22Rv1 (cell line): ENCODE measurements around the gene P2RY14.

Source experiments
- H3K27ac ChIP-seq: fragments of 450-650 bp; 2 replicates; pipeline ENCODE4 v1.5.1; 2017
- ZFX ChIP-seq: fragments of 450-650 bp; IDR thresholded peaks from 2 replicates; pipeline ENCODE4 v1.6.1; 2017; ENCODE audit warnings: antibody characterized with exemption, borderline replicate concordance
- TF ChIP-seq, protein P1 (sequence below): fragments of 450-650 bp; IDR thresholded peaks from 2 replicates; pipeline ENCODE4 v1.5.1; 2017; ENCODE audit warnings: mild to moderate bottlenecking

P2RY14 gene

DNA sequence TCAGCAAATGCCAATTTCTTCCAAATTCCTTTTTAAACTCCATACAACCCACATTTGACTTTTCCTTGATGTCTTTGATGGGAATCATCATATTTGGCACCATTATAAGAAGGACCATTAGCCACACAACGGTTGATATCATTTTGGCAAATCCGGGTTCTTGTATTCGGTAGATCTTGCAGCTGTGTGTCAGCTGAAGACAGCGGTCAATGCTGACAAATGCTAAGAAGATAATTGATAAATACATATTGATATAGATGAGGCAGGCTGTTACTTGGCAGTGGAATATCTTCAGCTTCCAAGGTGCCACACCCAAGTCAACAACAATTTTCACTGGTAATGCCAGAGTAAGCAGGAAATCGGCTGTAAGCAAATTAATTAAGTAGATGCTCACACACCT, 79.5 kb downstream of the P2RY14 start:
- no peak for TF ChIP-seq ZFX
- TF ChIP-seq, protein P1, sequence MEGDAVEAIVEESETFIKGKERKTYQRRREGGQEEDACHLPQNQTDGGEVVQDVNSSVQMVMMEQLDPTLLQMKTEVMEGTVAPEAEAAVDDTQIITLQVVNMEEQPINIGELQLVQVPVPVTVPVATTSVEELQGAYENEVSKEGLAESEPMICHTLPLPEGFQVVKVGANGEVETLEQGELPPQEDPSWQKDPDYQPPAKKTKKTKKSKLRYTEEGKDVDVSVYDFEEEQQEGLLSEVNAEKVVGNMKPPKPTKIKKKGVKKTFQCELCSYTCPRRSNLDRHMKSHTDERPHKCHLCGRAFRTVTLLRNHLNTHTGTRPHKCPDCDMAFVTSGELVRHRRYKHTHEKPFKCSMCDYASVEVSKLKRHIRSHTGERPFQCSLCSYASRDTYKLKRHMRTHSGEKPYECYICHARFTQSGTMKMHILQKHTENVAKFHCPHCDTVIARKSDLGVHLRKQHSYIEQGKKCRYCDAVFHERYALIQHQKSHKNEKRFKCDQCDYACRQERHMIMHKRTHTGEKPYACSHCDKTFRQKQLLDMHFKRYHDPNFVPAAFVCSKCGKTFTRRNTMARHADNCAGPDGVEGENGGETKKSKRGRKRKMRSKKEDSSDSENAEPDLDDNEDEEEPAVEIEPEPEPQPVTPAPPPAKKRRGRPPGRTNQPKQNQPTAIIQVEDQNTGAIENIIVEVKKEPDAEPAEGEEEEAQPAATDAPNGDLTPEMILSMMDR: no peak
- no peak overlapping the region for H3K27ac ChIP-seq

DNA sequence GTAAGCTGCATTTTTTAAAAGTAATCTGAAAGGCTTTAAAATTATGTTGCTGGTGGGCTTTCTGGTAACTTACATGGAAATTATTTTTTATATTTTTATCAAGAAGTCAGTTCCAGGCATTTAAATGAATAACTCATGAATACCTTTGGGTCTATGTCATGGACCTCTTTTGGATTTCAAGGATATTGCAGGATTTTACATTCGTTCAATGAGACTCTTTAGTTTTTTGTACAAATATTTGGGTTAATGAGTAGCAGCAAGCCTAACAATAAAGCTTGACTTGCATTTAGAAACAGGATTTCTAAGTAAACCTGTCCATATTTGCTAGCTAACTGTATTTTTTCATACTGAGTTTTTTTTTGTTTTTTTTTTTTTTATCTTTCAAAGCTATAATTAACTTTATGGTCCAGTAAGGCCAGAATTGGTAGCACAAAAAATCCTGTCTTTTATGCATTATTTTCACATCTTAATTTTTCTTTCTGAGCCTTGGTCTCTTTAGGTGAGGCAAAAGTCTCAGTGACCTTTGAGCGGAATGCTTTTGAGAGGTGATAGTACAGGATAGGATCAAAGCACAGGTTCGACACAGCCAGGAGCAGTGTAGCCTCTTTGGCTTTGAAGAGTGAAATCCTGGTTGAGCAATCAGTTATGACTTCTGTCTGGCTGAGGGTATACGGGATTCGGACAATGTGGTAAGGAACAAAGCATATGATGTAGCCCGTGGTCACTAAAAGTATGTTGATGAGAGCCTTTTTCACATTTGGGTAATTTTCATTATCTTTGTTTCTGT, 80.2 kb downstream of the P2RY14 start:
- no peak for TF ChIP-seq ZFX
- TF ChIP-seq, protein P1: no peak
- no peak overlapping the region for H3K27ac ChIP-seq

DNA sequence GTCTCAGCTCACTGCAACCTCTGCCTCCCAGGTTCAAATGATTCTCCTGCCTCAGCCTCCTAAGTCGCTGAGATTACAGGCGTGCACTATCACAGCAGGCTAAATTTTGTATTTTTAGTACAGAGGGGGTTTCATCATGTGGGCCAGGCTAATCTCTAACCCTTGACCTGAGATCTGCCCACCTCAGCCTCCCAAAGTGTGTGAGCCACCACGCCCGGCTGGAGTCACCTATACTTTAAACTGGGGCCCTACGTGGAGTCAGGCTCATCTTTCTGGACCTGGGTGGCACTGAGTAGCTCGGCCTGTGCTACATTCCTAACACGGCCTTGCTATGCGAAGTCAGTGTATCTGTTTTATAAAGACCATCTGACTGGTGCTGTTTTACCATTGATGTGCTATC, 81.1 kb downstream of the P2RY14 start:
- H3K27ac ChIP-seq: no peak overlapping the region
- TF ChIP-seq, protein P1: no peak
- no peak for TF ChIP-seq ZFX

DNA sequence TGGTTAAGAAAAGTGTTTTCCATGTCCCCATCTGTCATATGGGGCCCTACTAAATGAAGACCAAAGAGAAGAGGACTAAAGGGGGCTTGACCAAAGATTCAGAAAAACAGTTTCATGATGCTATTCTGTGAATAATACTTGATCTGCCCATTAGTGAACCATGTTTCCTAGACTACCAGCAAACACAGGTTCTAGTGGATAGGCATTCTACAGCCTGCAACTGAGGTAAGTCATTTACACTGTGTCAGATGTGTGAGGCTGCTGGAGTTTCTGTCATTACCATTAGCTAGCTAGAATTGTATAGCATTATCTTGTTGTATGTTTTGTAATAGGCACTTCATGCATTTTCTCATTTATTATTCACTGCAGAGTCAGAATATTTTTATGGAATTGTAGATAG, 81.9 kb downstream of the P2RY14 start:
- no peak overlapping the region for H3K27ac ChIP-seq
- TF ChIP-seq ZFX: no peak
- TF ChIP-seq, protein P1: no peak

DNA sequence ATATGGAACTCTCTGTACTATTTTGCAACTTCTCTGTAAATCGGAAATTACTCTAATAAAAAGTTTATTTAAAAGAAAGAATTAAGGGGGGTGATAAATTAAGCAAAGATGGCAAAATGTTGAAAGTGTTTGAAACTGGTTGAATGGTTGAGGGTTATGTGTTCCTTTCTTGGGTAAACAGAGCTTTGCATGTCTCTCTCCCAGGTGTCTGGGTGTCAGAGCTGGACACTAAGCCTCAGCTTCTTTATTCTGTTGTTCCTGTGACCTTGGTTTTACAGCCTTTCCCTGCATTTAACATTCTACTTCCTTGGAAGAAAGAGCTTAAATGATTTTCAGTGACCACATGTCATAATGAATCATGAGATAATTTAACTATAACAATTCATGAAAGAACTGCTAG, 82.5 kb downstream of the P2RY14 start:
- no peak overlapping the region for H3K27ac ChIP-seq
- TF ChIP-seq ZFX: no peak
- TF ChIP-seq, protein P1: no peak

DNA sequence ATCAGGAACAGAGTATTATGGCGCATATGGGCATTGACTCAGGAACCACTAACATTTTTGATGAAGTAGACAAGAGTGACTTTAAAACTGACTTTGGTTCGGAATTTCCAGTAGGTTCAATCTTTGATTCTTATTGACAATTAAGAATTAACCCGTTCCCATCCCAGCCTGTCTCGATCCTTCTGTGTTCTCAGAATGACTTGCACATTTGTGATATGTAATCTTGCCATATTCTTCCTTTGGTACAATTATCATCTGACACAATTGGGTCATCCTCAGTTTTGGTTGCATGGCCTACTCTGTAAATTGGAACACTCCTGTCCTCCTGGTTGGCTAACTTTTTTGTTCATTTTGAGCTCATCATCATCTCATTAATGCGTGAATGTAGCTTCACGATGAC, 85.8 kb downstream of the P2RY14 start:
- TF ChIP-seq, protein P1: no peak
- no peak for TF ChIP-seq ZFX
- no peak overlapping the region for H3K27ac ChIP-seq

DNA sequence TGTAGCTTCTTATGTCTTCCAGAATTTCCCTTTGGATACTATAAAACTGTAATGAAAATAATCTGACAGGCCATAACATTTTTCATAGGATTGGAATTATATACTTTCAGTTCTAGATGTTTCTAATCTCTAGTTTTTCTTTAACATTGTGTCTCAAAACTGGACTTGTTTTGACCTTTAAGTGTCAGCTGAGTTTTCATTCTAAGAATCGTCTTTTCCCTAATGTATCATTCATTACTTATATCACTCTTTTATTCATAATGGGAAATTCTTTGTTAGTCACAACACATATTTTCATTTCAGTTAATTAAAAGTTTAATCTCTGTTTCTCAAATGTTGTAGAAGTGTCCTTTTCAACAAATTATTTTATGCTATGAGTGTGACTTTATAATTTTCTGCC, 87.2 kb downstream of the P2RY14 start:
- no peak overlapping the region for H3K27ac ChIP-seq
- TF ChIP-seq ZFX: no peak
- TF ChIP-seq, protein P1: no peak
